BE2C (cell line): ENCODE measurements around the gene MEX3D.
A peak's percentile ranks its signal among the peaks of the same experiment; 100 is the strongest.

Source experiments
- DNase-seq: peaks from one replicate; pipeline ENCODE4 v3.0.0-alpha.2; 2020
- H3K27me3 ChIP-seq: fragments of 250-450 bp; sonication (Bioruptor Pico); 2 replicates; pipeline ENCODE4 v1.5.1; 2020; ENCODE audit warnings: mild to moderate bottlenecking
- H3K36me3 ChIP-seq: fragments of 250-450 bp; sonication (Bioruptor Pico); 2 replicates; pipeline ENCODE4 v1.5.1; 2020; ENCODE audit warnings: mild to moderate bottlenecking
- H3K4me1 ChIP-seq: fragments of 250-450 bp; sonication (Bioruptor Pico); 2 replicates; pipeline ENCODE4 v1.5.1; 2020
- H3K4me3 ChIP-seq: 2 replicates; pipeline ENCODE4 v1.5.1; 2011; ENCODE audit warnings: low read depth, low read length
- H3K9me3 ChIP-seq: fragments of 250-450 bp; sonication (Bioruptor Pico); 2 replicates; pipeline ENCODE4 v1.5.1; 2020
- CTCF ChIP-seq: IDR thresholded peaks from 2 replicates; pipeline ENCODE4 v1.5.1; 2012; ENCODE audit warnings: mild to moderate bottlenecking, low read depth, low read length

Gene MEX3D

GRCh38 chr19:1599460-1599846 is 31.3 kb upstream of the MEX3D start:
- Histone ChIP-seq H3K4me3 (no peak overlapping the region), H3K4me1 (no peaks in the 10 kb centered on the region), H3K9me3 (no peaks in the 10 kb centered on the region), H3K27me3 (no peaks in the 10 kb centered on the region), H3K36me3 (peaks cover 42% of the 10 kb centered on the region)
- no peak for DNase-seq
- TF ChIP-seq CTCF: no peak

- no peaks in the 10 kb centered on the region for H3K4me1 ChIP-seq
- H3K9me3 ChIP-seq: no peaks in the 10 kb centered on the region
- TF ChIP-seq CTCF: no peak
- H3K36me3 ChIP-seq: peaks cover 42% of the 10 kb centered on the region
- no peak for DNase-seq
- H3K27me3 ChIP-seq: no peaks in the 10 kb centered on the region
- H3K4me3 ChIP-seq: no peak overlapping the region
Measured at GRCh38 chr19:1598777-1599459, 30.8 kb upstream of the MEX3D start.

GRCh38 chr19:1593501-1593772 is 25.3 kb upstream of the MEX3D start:
- peak overlapping the region; percentile 71 for H3K4me3 ChIP-seq
- TF ChIP-seq CTCF: no peak
- no peaks in the 10 kb centered on the region for H3K9me3 ChIP-seq
- H3K4me1 ChIP-seq: peaks cover 5% of the 10 kb centered on the region
- DNase-seq: no peak
- H3K36me3 ChIP-seq: peaks cover 31% of the 10 kb centered on the region
- H3K27me3 ChIP-seq: no peaks in the 10 kb centered on the region

- DNase-seq: peak; percentile 97
- Histone ChIP-seq H3K4me1 (peaks cover 5% of the 10 kb centered on the region), H3K9me3 (no peaks in the 10 kb centered on the region), H3K27me3 (no peaks in the 10 kb centered on the region), H3K4me3 (peak within 1 kb of the TSS; percentile 100), H3K36me3 (peaks cover 27% of the 10 kb centered on the region)
- no peak for TF ChIP-seq CTCF
Measured at GRCh38 chr19:1592755-1593500, 24.8 kb upstream of the MEX3D start, which contains the start of gene MBD3. MBD3 (minus strand) TSS chr19:1592865; CDS start chr19:1592631, 234 bp downstream.

GRCh38 chr19:1592024-1592754 is 24.1 kb upstream of the MEX3D start:
- peak; percentile 88 for DNase-seq
- Histone ChIP-seq H3K4me1 (peaks cover 5% of the 10 kb centered on the region), H3K27me3 (no peaks in the 10 kb centered on the region), H3K4me3 (peak overlapping the region; percentile 100), H3K36me3 (peaks cover 20% of the 10 kb centered on the region), H3K9me3 (no peaks in the 10 kb centered on the region)
- TF ChIP-seq CTCF: no peak
